ENCODE data around the gene FAT2.

- TF ChIP-seq CTCF (IDR thresholded peaks at IDR 0.05) (no peak), POLR2A (IDR thresholded peaks at IDR 0.05) (no peak)
Measured at GRCh38 chr5:151592855-151593408, 1.8 kb upstream of the FAT2 start.

Data from uterus (tissue), 2 donors.